Stimulated activated CD8-positive, alpha-beta memory T cell treated with anti-CD3 and anti-CD28 coated beads, Interleukin-4, amount 100 ng/mL, for 1 hour (primary cell): ENCODE data around the gene C7.
"Not testable (repeated sequence)": the region's sequence is repeated elsewhere in the genome, so short reads cannot be mapped to it uniquely, and the experiment has no call there.

Experiments used
- DNase-seq, 2 donors: peaks; one replicate each; pipeline ENCODE4 v3.0.0-alpha.2; 2020; ENCODE audit warnings: low read depth in 2 of 2, low spot score in 1 of 2

C7 gene

DNA sequence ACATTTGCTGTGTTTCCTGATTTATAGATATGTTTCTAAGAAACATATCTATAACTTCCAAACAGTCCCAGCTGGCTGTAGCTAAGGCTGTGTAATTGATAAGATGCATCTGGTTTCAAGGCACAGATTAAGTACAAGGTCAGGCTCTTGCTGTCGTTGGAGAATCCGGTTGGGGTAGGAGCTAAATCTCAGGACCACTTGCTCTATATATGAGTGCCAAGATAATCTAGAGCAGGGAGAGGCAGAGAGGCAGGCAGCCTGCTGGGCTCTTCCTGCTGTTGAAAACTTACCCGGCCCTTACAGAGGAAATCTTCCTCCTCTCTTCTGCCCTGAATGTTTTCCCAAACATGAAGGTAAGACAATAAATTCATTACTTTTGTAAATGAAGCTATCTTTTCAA lies at the start of gene C7:
TSS of gene C7 (plus strand) at position 234 of the 400 bp plus-strand sequence. CDS start at position 348, 114 bp downstream.
- DNase-seq, result no peak

GRCh38 chr5:40860711-40861110 lies 48.6 kb upstream of the C7 start:
- DNase-seq, result no peak

DNA sequence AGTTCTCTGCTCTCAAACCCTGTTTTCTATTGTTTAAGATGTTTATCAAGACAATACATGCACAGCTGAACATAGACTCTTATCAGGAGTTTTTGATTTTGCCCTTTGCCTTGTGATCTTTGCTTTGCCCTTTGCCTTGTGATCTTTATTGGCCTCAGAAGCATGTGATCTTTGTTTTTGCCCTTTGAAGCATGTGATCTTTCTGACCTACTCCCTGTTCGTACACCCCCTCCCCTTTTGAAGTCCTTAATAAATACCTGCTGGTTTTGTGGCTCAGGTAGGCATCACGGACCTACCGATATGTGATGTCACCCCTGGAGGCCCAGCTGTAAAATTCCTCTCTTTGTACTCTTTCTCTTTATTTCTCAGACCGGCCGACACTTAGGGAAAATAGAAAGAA lies 44.3 kb upstream of the C7 start:
- DNase-seq, result not testable (repeated sequence)

DNA sequence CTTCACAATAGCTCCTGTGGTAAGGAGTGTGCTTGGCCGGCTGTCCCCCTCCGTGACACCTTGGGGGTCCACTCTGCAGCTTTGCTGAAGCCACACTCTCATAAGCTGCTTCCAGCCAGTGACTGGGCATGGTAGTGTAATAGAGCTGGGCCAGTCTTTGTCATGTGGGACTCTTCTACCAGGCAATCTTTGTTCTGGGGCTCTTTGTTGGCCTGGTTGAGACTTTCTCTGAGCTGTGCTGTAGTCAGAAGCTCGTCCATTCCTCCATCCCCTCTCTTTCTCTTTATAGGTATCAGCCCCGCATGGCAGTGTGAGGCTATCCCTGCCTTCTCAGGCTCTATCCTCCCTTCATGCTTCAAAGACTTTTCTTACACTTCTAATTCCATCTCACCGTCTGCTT lies 42.5 kb upstream of the C7 start:
- DNase-seq, result no peak

GRCh38 chr5:40869384-40869783 lies 39.9 kb upstream of the C7 start:
- no peak for DNase-seq

DNA sequence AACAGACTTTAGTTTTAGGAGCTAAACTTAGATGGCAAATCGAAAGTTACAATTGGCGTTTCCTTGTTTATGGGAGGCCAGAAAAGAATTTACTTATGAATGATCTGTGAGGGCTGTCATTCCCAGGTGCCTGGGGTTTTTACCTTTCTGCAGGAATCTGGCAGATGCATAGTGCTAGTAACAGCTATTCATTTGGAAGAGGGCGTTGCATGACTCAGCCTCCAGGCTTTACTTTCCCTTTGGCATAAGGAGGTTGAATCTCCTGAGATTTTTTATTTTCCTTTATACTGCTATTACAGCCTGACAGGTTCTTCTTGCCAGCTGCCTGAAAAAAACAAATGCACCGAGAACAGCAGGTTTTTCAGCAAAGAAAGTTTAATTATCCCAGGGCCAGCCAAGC lies 38.1 kb upstream of the C7 start:
- no peak for DNase-seq

DNA sequence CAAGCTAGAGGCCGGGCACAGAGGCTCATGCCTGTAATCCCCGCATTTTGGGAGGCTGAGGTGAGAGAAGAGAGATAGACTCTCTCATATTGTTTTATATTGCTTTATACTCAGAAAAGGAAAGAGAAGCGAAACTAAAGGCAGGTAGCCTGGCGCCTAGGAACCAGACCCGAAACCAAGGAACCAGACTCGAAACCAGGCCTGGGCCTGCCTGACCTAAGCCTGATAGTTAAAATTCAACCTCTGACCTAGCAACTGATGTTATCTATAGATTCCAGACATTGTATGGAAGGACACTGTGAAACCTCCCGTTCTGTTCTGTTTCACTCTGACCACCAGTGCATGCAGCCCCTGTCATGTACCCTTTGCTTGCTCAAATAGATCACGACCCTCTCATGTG lies 37.0 kb upstream of the C7 start:
- not testable (repeated sequence) for DNase-seq

- DNase-seq, result no peak
Observed at GRCh38 chr5:40873286-40873880, 35.9 kb upstream of the C7 start.

DNA sequence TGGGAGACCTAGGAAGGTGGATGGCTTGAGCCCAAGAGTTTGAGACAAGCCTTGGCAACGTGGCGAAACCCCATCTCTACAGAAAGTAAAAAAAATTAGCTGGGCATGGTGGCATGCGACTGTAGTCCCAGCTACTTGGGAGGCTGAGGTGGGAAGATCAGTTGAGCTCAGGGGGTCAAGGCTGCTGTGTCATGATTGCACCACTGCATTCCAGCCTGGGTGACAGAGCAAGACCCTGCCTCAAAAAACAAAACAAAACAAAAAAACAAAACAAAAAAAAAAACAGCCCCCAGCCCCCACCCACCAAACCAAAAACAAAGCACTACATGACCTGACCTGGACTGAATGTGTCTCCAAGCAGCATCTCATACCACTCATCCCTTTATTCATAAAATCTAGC lies 33.3 kb upstream of the C7 start:
- DNase-seq, result no peak

DNA sequence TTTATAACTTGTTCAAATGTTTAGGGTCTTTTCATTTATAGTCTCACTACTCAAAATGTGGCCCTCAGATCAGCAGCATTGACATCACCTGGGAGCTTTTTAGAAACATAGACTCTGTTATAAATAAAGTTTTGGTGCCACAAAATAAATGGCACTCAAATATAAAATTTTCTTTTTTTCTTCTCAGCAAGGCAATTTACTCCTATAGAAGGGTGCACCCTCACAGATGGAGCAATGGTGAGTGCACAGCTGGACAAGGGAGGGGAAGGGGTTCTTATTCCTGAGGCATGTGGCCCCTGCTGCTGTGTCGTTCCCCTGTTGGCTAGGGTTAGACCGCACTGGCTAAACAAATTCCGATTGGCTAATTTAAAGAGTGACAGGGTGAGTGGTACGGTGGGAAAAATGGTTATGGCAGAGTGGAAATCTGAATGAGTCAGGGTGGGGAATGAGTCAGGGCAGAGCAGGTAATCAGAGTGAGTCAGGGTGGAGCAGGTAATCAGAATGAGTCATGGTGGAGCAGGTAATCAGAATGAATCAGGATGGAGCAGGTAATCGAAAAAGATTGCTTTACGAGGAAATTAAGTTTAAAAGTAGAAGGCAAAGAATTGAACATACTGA lies 31.8 kb upstream of the C7 start:
- no peak for DNase-seq

GRCh38 chr5:40879163-40879942 lies 29.9 kb upstream of the C7 start:
- no peak for DNase-seq

- no peak for DNase-seq
Observed at GRCh38 chr5:40882291-40882690, 27.0 kb upstream of the C7 start.

- not testable (repeated sequence) for DNase-seq
Observed at GRCh38 chr5:40883051-40883450, 26.2 kb upstream of the C7 start.

GRCh38 chr5:40895440-40896425 lies 13.6 kb upstream of the C7 start:
- not testable (repeated sequence) for DNase-seq

- no peak for DNase-seq
Observed at GRCh38 chr5:40904205-40904993, 4.9 kb upstream of the C7 start.

DNA sequence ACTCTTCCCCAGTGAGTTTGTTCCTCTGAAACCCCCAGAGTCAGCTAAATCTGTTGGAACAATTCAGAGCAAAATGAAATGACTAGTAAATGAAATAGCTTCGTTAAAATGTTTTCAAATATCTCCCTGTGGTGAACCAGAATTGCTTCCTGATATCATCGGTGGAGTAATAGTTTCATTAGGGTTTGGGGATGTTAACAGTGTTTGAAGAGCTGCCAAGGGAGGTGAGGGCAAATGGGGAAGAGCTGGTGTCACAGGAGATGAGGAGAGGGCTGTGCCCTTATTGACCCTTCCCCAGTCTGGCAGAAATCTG lies 4.3 kb upstream of the C7 start:
- no peak for DNase-seq

- DNase-seq, result no peak
Observed at GRCh38 chr5:40906351-40906751, 2.9 kb upstream of the C7 start.

GRCh38 chr5:40909723-40910122 lies 426 bp downstream of the C7 start:
- DNase-seq, result no peak

DNA sequence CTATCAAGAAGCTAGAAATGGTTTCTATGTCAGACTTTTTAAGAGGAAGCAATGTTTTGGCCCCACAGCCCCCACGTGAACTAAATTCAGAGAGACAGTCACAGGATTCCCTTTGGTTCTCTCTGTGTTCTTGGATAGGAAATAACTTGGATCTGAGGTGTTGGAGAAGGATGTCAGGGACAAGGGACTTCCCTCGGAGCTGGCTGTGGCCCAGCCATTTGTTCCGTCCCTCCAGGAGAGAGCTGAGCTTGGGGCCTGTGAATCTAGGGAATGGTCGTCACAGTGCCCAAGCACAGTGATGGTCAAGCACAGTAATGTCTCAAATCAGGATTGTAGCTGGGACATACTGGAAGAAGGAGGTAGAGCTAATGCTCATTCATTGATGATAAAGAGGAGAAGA lies 2.0 kb downstream of the C7 start:
- DNase-seq, result no peak

- DNase-seq, result no peak
Observed at GRCh38 chr5:40914835-40915234, 5.5 kb downstream of the C7 start.
